ENCODE measurements around the gene HAPLN1. TPM values are rescaled to one million over a fixed set of nuclear protein-coding genes. Genes with fewer than 3 reads are reported as not detected.

HAPLN1 gene
- total and polyA plus RNA-seq, 2 of the 8 experiments (the other 6 are each of a cell fraction or from before 2014, with no cell fraction given), result 0.56 to 2.1 TPM

DNA sequence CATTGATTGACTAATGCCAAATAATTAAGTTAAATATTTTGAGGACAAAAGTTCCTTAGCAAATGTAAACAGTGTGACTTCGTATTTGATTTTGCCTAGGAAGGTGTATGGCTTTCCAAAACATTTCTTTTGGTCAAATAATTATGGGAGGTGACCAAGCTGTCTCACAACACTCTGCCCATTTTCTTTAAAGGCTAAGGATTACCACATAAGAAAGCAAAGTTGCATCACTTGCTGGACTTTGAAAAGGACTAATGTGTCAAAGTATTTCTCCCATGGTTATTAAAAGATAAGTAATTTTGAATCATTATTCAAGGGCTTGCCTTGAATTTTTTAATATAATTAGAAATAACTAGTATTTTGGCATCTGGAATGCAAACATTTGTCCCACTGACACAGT lies 74.7 kb downstream of the HAPLN1 start:
- Histone ChIP-seq H3K9me3 (ENCODE audit: insufficient read depth in 2 of 2, low read depth in 1 of 2, low read length in 1 of 2) (no peaks in the 10 kb centered on the region), H4K8ac (ENCODE audit: extremely low read depth, insufficient read depth, low read length) (no peak overlapping the region), H3K14ac (ENCODE audit: insufficient read length) (no peak overlapping the region), H3K4me2 (ENCODE audit: insufficient read depth in 1 of 2, low read depth in 2 of 2, low read length in 2 of 2) (no peak overlapping the region), H3K56ac (replicated peaks; ENCODE audit: insufficient read length, low read depth, low read length) (no peak overlapping the region), H3K9ac (replicated peaks in 1 of 4; ENCODE audit: extremely low read depth in 1 of 4, low read depth in 3 of 4, low read length in 3 of 4) (no peak overlapping the region), H3K4me3 (ENCODE audit: extremely low read depth in 1 of 4, insufficient read depth in 2 of 4, low read depth in 3 of 4, low read length in 4 of 4) (no peak overlapping the region), H4K5ac (ENCODE audit: insufficient read length, low read depth, low read length) (no peak overlapping the region), H4K20me1 (replicated peaks in 1 of 2; ENCODE audit: control insufficient read depth in 1 of 2, insufficient read depth in 2 of 2, low read length in 2 of 2) (no peaks in the 10 kb centered on the region), H3K23me2 (ENCODE audit: low read depth, low read length) (no peaks in the 10 kb centered on the region), H3K4ac (replicated peaks; ENCODE audit: insufficient read length, low read depth, low read length) (no peak overlapping the region), H3K36me3 (ENCODE audit: control insufficient read depth in 2 of 4, insufficient read depth in 4 of 4, low read length in 3 of 4) (no peaks in the 10 kb centered on the region), H4K91ac (replicated peaks; ENCODE audit: insufficient read length, low read length) (no peak overlapping the region), H2AK5ac (ENCODE audit: low read depth, low read length) (no peak overlapping the region), H3K18ac (ENCODE audit: extremely low read depth, low read length) (no peak overlapping the region), H2BK12ac (ENCODE audit: low read depth, low read length) (no peak overlapping the region), H2BK15ac (ENCODE audit: low read length) (no peak overlapping the region), H3K4me1 (replicated peaks in 1 of 4; ENCODE audit: control insufficient read depth in 3 of 4, insufficient read depth in 4 of 4, low read length in 3 of 4) (peaks cover 0 to 5% (median 0%) of the 10 kb centered on the region in 4 experiments; a peak in 2 of 7 replicates), H2BK20ac (ENCODE audit: low read length) (no peak overlapping the region), H3K27me3 (replicated peaks in 1 of 4; ENCODE audit: control insufficient read depth in 3 of 4, extremely low read depth in 1 of 4, insufficient read depth in 3 of 4, low read length in 3 of 4) (no peaks in the 10 kb centered on the region), H3K79me2 (ENCODE audit: control insufficient read depth in 1 of 2, insufficient read depth in 2 of 2, low read length in 2 of 2) (no peaks in the 10 kb centered on the region), H3K79me1 (ENCODE audit: low read depth, low read length) (no peaks in the 10 kb centered on the region), H2AFZ (ENCODE audit: low read length) (no peak overlapping the region), H2BK120ac (replicated peaks; ENCODE audit: low read depth, low read length) (no peak overlapping the region), H3K27ac (ENCODE audit: low read depth, low read length) (no peak overlapping the region), H3K23ac (ENCODE audit: insufficient read length) (no peak overlapping the region), H2BK5ac (ENCODE audit: low read depth, low read length) (no peak overlapping the region)
- TF ChIP-seq POU5F1 (IDR thresholded peaks at IDR 0.05; ENCODE audit: low read depth, low read length) (no peak), HDAC2 (IDR thresholded peaks at IDR 0.05; ENCODE audit: borderline replicate concordance in 1 of 2, low read depth in 2 of 2, low read length in 2 of 2) (no peak), POLR2A (IDR thresholded peaks at IDR 0.05; ENCODE audit: control extremely low read depth in 1 of 2, low read depth in 2 of 2, low read length in 2 of 2) (no peak), YY1 (IDR thresholded peaks at IDR 0.05; ENCODE audit: low read depth, low read length) (no peak), CHD1 (IDR thresholded peaks at IDR 0.05; ENCODE audit: low read depth, low read length) (no peak), EGR1 (IDR thresholded peaks at IDR 0.05; ENCODE audit: borderline replicate concordance, low read depth, low read length) (no peak), EP300 (IDR thresholded peaks at IDR 0.05; ENCODE audit: borderline replicate concordance in 1 of 2, low read depth in 2 of 2, low read length in 2 of 2) (no peak)
- TF ChIP-seq, protein P1, sequence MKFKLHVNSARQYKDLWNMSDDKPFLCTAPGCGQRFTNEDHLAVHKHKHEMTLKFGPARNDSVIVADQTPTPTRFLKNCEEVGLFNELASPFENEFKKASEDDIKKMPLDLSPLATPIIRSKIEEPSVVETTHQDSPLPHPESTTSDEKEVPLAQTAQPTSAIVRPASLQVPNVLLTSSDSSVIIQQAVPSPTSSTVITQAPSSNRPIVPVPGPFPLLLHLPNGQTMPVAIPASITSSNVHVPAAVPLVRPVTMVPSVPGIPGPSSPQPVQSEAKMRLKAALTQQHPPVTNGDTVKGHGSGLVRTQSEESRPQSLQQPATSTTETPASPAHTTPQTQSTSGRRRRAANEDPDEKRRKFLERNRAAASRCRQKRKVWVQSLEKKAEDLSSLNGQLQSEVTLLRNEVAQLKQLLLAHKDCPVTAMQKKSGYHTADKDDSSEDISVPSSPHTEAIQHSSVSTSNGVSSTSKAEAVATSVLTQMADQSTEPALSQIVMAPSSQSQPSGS (IDR thresholded peaks at IDR 0.05; ENCODE audit: low read length), result no peak
- no peak for FAIRE-seq
- ChIA-PET POLR2A (ENCODE audit: partially characterized antibody) (no interaction called here), CTCF (ENCODE audit: partially characterized antibody) (no interaction called here)
- WGBS, 2 experiments (ENCODE audit: extremely low coverage in 1 of 2, insufficient coverage in 1 of 2, insufficient read length in 1 of 2, insufficient replicate concordance in 2 of 2, low coverage in 1 of 2, low lambda C conversion rate in 2 of 2, missing lambda C conversion rate in 1 of 2), result 95% methylated on average over 1 of the region's 1 CpG; no CpG with 5 or more reads in 1 of the 2 experiments
- DNase-seq (ENCODE audit: low read depth in 1 of 2, low spot score in 2 of 2), result no peak
